Raji (cell line): ENCODE data around the gene ONECUT3.

Experiments used
- POLR2A ChIP-seq: IDR thresholded peaks from 2 replicates; pipeline ENCODE4 v1.6.1; 2011; ENCODE audit warnings: low read depth, low read length, control low read depth; ENCODE audit not compliant: insufficient read depth

Gene ONECUT3

GRCh38 chr19:1761528-1762242, 8.4 kb downstream of the ONECUT3 start:
- TF ChIP-seq POLR2A, result no peak

GRCh38 chr19:1762243-1763117, 9.2 kb downstream of the ONECUT3 start:
- TF ChIP-seq POLR2A, result no peak

DNA sequence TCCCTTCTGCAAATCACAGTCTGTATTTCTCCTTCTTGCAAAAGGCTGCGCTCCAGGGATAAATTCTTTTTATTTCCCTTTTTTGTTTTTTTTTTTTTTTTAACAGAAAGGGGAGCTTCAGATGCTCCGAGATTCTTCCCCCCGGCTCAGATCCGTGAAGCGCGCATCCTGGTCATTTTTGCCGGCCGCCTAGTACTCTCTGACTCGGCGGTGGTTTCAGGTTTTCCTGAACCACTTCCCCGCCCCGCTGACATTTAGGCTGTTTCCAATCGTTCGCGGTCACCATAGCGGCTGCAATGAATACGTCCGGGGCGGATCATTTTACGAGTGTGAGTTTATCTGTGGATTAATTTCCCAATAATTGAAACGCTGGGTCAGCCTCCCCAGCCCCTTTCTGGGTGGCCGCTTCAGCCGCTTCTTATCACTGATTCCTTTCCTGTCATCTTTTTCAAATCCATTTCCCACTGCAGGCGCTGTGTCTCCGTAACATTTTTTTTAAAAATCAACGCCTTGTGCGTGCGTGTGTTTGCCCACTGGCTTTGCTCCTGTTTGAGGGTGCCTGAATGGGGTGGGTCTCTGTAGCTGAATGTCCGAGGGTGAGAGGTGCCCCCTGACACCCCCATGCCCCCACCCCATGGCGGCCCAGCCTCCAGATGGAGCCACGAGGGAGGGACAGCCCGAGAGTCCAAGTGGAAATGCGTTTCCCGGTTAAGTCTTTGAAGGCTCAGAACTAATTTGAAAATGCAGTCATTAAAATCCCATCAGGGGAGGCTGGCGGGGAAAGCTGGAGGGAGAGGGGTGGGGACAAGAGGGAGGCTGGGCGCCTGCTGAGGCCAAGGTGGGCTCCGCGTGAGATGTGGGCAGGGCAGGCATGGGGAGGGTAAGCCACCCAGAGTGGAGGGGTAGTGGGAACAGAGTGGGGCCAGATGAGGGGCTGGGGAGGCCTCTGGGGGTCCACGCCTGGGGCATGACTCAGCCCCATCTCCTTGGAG, 10.6 kb downstream of the ONECUT3 start:
- no peak for TF ChIP-seq POLR2A

GRCh38 chr19:1764729-1765128, 11.4 kb downstream of the ONECUT3 start:
- TF ChIP-seq POLR2A, result no peak

GRCh38 chr19:1765232-1765903, 12.1 kb downstream of the ONECUT3 start:
- TF ChIP-seq POLR2A, result no peak

DNA sequence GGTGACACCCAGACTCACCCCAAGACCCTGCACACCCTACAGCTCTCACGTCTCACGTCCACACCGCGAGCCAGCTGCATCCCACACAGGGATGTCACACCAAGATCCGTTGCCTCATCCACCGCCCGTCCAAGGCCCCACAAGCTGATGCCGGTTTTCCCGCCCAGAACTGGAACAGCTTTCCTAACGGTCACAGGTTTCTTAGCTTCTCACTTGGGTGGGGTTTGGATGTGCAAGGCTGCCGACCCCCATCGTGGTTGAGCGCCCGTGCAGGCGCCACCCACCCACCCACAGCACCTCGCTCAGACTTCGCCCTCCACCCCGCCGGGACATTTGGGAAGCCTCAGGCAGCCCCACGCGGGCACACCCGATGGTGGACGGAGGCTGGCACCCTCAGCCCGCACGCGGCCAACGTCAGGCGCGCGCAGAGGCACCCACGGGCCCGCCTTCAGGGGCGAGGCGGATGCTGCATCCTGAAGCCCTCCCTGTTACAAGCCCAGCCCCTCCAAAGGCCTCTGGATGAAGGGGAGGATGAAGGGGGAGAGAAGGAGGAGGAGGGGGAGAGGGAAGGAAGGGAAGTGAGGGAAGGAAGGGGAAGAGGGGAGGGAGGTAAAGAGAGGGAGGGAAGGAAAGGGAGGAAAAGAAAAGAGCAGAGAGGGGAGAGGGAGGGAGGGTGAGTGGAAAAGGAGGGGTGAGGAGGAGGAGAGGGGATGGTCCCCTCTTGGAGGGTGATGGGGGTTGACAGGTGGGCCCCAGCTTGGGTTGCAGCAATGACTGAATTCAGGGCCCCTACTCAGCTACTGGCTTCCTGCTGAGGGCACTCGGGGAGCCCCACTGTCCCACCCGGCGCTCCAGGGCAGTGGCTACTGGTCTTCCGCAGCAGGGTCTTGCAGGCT, 12.8 kb downstream of the ONECUT3 start:
- no peak for TF ChIP-seq POLR2A

GRCh38 chr19:1766800-1767352, 13.6 kb downstream of the ONECUT3 start:
- TF ChIP-seq POLR2A, result no peak

DNA sequence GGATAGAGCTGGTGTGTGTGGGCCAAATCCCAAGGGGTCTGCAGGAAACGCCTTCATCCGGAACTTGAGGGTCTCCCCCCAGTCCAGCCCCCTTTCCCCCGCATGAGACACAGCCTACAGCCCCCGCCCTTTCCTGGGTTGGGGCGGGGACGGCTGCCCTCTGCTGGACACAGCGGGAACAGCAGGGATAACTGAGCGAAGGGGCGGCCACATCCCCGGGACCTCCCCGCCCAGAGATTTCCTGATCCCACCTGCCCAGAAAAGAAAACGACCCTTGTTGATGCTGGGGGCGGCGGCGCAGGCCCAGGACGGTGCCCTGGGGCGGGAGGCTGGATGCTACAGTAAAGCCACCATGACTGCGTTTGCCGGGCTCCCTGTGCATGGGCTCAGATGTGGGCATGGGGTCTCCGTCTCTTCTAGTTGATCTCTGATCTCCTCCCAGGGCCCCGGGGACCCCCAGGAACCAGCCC, 14.2 kb downstream of the ONECUT3 start:
- TF ChIP-seq POLR2A, result no peak

- no peak for TF ChIP-seq POLR2A
Observed at GRCh38 chr19:1768248-1768647, 14.9 kb downstream of the ONECUT3 start.

GRCh38 chr19:1768918-1769644, 15.8 kb downstream of the ONECUT3 start:
- no peak for TF ChIP-seq POLR2A

DNA sequence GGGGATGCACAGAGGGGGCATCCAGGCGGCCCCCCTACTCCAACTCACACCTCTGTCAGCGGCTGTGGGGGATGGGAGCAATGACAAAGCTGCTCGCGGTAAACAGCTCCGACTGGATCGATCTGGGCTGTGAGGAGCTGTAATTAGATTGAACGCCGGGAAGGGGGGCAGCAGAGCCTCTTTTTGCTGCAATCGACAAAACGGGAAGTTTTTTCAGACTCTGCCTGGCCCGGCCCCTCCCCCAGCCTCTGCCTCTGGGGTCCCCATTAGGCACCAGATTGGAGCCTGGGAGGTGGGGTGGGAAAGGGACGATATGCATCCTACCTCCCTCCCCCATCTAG, 16.3 kb downstream of the ONECUT3 start:
- no peak for TF ChIP-seq POLR2A

- TF ChIP-seq POLR2A, result no peak
Observed at GRCh38 chr19:1770866-1771576, 17.7 kb downstream of the ONECUT3 start.
